DMS114 treated with DMSO at 0.1 percent for 48 hours (cell line): ENCODE measurements around the gene RSU1.
A peak's percentile ranks its signal among the peaks of the same experiment; 100 is the strongest.

Source experiments
- DNase-seq: peaks from one replicate; lab custom pipeline; 2025; ENCODE audit not compliant: unreplicated experiment; lab: John Stamatoyannopoulos, UW

The RSU1 gene

GRCh38 chr10:16745061-16745460 is 72.2 kb downstream of the RSU1 start:
- no peak for DNase-seq

DNA sequence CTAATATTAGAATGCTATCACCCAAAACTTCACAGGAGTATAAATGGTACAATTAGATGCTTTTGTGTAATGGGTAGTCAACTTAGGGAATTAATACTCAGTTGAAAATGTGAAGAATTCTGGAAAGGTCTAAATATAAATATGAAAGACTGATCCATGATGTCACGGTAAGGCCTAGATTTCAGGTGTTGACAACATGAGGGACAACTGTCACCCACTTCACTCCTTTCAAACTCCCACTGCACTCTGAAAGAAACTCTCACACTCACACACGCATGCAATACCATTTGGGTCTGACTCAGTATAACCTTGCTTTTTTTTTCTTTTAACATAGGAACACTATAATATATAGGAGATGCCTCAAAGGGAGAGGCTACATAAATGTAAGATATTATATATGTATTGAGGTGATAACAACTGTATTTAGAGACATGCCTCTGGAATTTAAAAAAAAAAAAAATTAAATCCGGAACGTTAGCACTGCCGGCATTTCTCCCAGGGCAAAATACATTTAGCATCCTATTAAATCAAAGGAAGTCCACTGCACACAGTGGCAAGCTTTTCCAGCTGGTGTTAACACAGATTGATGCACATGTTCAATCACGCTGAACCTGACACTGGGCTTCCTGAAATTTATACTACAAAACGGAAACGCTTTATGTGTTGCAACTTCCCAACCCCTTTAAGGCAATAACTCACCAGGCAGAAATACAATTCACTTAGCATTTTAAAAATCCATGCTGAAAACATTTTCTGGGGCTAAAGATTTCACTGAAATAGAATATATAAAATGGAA is 74.9 kb downstream of the RSU1 start:
- DNase-seq, result no peak

DNA sequence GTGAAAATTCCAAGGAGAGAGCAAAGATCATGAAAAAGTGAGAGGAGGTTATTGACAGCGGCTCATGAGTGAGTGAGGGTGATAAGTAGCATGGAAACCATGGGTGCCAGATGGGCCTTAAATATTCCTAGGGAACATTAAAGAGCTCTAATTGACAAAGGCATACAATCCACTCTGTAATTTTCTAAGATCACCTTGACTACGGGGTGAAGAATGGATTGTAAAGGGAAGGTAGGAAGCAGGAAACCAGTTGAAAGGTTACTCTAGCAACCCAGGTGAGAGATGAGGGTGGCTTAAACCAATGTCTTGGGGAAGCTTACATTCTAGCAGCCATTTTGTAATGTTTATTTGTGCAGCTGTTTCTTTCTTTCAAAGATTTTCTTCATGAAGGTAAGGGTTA is 75.7 kb downstream of the RSU1 start:
- DNase-seq, result no peak

GRCh38 chr10:16737420-16737819 is 79.8 kb downstream of the RSU1 start:
- no peak for DNase-seq

- DNase-seq, result no peak
Measured at GRCh38 chr10:16735671-16736070, 81.6 kb downstream of the RSU1 start.

DNA sequence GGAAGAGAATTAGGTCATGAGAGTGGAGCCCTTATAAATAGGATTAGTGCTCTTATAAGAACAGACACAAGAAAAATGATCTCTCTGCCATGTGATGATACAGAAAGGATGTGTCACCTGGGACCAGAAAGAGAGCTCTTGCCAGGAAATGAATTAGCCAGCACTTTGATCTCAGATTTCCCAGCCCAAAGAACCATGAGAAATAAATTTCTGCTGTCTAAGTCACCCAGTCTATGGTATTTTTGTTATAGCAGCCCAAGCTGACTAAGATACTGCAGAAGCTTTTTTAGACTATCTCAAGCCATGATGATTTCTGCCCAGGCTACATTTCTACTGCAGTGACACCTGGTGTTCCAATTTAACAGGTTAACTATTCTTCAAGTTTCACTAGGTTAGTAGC is 84.8 kb downstream of the RSU1 start:
- no peak for DNase-seq

DNA sequence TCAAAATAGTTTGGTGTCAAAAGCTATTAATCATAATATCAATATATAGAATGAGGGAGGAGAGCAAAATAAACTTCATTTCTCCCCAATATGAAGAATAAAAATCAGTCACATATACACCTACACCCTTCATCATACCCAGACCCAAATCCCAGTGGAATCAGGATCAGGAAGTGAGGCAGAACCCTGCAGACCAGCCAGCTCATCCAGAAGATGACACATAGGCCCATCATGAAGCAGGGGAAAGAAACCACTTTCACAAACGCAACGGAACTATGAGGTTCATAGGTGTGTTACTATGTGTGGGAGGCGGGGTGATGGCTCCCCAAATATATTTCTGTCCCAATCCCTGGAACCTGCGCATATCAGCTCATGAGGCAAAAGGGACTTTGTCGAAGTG is 89.0 kb downstream of the RSU1 start:
- no peak for DNase-seq

DNA sequence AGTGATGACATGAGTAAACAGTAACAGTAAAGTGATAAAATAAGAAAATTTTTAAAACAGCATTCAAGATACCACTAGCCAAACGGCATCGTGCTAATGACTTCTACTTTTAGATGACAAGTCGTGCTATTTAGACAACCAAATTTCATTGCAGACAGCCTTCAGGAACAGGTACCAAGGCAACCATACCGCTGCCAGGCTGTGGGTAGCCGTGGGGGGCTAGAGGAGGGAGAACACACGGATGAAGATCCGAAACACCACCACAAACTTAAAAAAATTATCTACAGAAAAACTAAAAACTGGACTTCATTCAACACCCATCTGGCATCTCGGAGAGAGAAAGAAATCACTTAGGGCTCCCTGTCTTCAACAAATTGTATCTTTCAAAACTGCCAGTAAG is 89.6 kb downstream of the RSU1 start:
- no peak for DNase-seq

DNA sequence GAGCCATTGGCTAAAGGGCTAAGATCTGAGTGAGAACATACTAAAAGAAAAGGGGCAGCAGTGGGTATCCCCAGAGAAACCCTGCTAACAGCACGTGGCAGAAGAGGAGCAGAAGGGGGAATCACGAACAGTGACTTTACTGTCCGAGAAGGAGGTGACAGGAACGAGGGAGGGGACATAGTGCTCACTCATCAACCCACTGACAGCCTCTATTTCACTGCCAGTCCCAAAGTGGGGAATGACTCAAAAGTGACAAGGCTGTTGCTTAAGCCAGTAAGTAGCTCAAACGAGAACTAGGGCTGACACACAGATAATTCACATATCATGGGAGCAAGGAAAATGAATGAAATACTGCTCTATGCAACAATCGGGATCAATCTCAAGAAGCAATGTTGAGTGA is 92.7 kb downstream of the RSU1 start:
- no peak for DNase-seq

- no peak for DNase-seq
Measured at GRCh38 chr10:16720812-16721211, 96.4 kb downstream of the RSU1 start.

- DNase-seq, result no peak
Measured at GRCh38 chr10:16717622-16718395, 99.4 kb downstream of the RSU1 start.

GRCh38 chr10:16716051-16716450 is 101.2 kb downstream of the RSU1 start:
- no peak for DNase-seq

- no peak for DNase-seq
Measured at GRCh38 chr10:16713290-16713689, 103.9 kb downstream of the RSU1 start.

GRCh38 chr10:16712883-16713282 is 104.3 kb downstream of the RSU1 start:
- no peak for DNase-seq

- no peak for DNase-seq
Measured at GRCh38 chr10:16700331-16700730, 116.9 kb downstream of the RSU1 start.

- no peak for DNase-seq
Measured at GRCh38 chr10:16699435-16700057, 117.7 kb downstream of the RSU1 start.

- DNase-seq, result no peak
Measured at GRCh38 chr10:16698461-16698860, 118.8 kb downstream of the RSU1 start.

GRCh38 chr10:16690417-16690816 is 126.8 kb downstream of the RSU1 start:
- DNase-seq, result peak; percentile 22

DNA sequence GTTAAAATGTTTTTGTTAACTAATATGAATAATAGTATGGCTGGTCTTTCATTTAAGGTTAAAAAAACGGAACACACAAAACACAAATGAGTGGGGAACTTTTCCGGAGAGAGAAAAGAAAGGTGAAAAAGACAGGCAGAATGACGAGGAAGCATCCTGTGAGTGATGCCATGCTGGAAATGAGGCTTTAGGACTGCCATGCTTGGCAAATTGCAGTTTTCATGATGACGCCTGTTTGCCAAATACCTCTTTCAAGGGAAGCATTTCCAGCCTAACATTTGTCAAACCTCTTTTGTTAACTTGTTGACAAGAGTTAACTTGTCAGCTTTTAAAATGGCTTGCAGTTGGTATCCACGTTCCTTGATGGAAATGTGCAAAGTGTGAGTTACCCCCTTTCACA is 127.5 kb downstream of the RSU1 start:
- DNase-seq, result no peak

DNA sequence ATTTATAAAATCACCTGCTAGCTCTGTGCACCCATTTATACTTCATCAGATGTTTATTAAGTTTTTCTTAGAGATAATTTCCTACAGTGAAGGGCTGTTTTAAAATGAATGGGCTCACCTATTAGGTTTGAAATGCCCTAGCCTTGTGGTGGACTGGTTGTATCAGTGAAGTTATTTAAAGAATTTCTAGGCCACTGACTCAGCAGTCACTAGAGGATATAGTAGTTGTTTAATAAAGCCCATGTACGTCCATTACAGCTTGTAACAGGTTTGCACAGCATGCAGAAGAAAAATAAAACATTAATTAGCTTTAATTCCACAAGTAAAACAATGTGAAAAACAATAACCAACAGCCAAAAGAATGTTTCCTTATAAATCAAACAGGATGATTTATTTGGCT is 128.0 kb downstream of the RSU1 start:
- DNase-seq, result no peak

DNA sequence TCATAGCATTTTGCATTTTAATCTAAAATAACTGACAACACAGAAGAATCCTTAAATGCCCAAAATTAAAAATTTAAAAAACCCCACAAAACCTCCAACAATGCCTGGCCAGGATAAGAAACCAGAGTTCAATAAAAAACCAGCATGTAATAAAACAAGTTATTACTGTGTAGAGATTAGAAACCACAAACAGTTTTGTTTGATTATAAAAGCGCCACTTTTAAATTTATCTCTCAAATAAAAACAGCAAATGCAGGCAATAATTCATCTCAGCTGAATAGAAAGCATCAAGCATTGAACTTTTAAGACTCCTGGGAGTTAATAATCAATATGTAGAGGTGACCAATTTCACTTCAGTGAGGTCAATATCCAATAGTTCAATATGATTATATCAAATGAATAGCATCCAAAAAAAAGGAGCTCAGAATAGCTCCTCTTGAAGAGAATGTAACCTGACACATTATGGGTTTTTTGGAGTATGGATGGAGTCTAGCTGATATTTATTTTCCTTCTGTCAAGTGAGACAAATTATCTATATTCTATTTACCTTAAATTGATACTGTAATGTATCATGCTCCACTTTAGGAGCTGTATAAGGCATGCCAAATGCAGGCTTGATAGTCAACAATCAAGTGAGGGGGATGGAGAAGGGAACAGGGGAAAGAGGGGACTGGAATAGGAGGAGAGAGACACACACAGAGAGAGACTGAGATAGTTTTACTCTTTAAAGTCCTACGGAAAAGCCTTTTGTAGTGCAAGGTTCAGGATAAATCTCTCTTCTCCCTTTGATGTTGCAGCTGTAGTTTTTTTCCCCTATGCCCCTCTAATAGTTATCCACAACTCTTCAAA is 130.9 kb downstream of the RSU1 start:
- no peak for DNase-seq
